ENCODE measurements around the gene TMEM164. TPM values are rescaled to one million over a fixed set of nuclear protein-coding genes. Genes with fewer than 3 reads are reported as not detected.

TMEM164 gene
- total RNA-seq, 3 donors from 2014 or later (not counting 1 experiment from before 2014, with no cell fraction given), result 18.9 to 80.6 (median 30.6) TPM

- Histone ChIP-seq H3K27ac (ENCODE audit: low read length) (no peak overlapping the region), H3K36me3 (ENCODE audit: control insufficient read depth, insufficient read depth, low read length) (no peaks in the 10 kb centered on the region), H3K4me3 (ENCODE audit: low read length) (no peak overlapping the region), H3K9me3 (ENCODE audit: control insufficient read depth, insufficient read depth, low read length) (no peaks in the 10 kb centered on the region), H3K4me1 (ENCODE audit: control insufficient read depth, insufficient read depth, low read length) (no peaks in the 10 kb centered on the region), H3K27me3 (ENCODE audit: control insufficient read depth, insufficient read depth, low read length) (no peaks in the 10 kb centered on the region)
- no peak for TF ChIP-seq CTCF (IDR thresholded peaks at IDR 0.05)
- peaks cover 28 to 31% of the 10 kb centered on the region in 2 donors for H3K4me1 Mint-ChIP-seq
- no CpG with 5 or more reads among the region's 2 CpGs for WGBS (ENCODE audit: insufficient coverage)
- ATAC-seq (peak in 1 of 3 donors; percentile 43), DNase-seq (no peak)
- H3K36me3 Mint-ChIP-seq, result no peaks in the 10 kb centered on the region
- H3K9me3 Mint-ChIP-seq, result no peaks in the 10 kb centered on the region
- H3K4me3 Mint-ChIP-seq, result no peak overlapping the region
- intact Hi-C loops (cut with micrococcal nuclease), result no loop called here
- H3K27ac Mint-ChIP-seq, result no peak overlapping the region
- H3K27me3 Mint-ChIP-seq (ENCODE audit: low read depth in 2 of 2), result no peaks in the 10 kb centered on the region
These were observed 39.1 kb downstream of the TMEM164 start for GRCh38 chrX:110041980-110042379.

DNA sequence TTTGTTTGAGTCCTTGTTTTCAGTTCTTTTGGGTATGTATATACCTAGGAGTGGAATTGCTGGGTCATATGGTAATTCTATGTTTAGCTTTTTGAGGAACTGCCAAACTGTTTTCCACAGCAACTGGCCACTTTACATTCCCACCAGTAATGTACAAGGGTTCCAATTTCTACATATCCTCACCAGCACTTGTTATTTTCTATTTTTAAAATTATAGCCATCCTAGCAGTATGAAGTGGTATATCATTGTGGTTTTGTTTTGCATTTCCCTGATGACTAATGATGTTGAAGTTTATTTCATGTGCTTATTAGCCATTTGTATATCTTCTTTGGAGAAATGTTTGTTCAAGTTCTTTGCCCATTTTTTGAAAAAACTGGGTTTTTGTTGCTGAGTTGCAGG lies 39.6 kb downstream of the TMEM164 start:
- DNase-seq, result no peak
- H3K4me1 ChIP-seq (ENCODE audit: control insufficient read depth, insufficient read depth, low read length), result no peaks in the 10 kb centered on the region
- H3K9me3 ChIP-seq (ENCODE audit: control insufficient read depth, insufficient read depth, low read length), result no peaks in the 10 kb centered on the region
- H3K36me3 ChIP-seq (ENCODE audit: control insufficient read depth, insufficient read depth, low read length), result no peaks in the 10 kb centered on the region
- intact Hi-C loops (cut with micrococcal nuclease), result no loop called here
- no peaks in the 10 kb centered on the region for H3K36me3 Mint-ChIP-seq
- no peaks in the 10 kb centered on the region for H3K9me3 Mint-ChIP-seq
- no peak overlapping the region for H3K27ac ChIP-seq (ENCODE audit: low read length)
- no peaks in the 10 kb centered on the region for H3K27me3 Mint-ChIP-seq (ENCODE audit: low read depth in 2 of 2)
- H3K4me3 Mint-ChIP-seq, result peak overlapping the region; percentile 9
- no peak overlapping the region for H3K27ac Mint-ChIP-seq
- H3K27me3 ChIP-seq (ENCODE audit: control insufficient read depth, insufficient read depth, low read length), result no peaks in the 10 kb centered on the region
- no peak for TF ChIP-seq CTCF (IDR thresholded peaks at IDR 0.05)
- no peak overlapping the region for H3K4me3 ChIP-seq (ENCODE audit: low read length)
- H3K4me1 Mint-ChIP-seq, result peaks cover 29 to 32% of the 10 kb centered on the region in 2 donors
- no peak for ATAC-seq

DNA sequence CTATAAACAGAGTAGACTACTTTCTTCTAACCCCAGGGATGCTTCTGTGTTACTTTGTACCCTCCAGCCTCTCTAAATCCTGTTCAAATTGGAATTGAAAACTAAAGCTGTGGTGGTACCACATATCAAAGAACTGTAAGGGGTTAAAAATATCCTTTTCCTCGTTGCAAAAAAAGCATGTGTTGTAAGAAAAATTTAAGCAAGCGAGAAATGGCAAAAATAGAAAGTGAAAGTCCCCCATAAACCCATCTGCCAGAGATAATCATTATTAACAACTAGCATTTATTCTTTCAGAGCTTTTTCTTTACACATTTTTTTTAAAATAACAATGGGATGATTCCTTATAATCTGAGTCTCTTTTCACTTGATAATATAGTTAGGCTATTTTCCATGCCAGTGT lies 40.6 kb downstream of the TMEM164 start:
- ATAC-seq (no peak), DNase-seq (no peak)
- H3K4me1 ChIP-seq (ENCODE audit: control insufficient read depth, insufficient read depth, low read length), result no peaks in the 10 kb centered on the region
- no peaks in the 10 kb centered on the region for H3K9me3 Mint-ChIP-seq
- no peak overlapping the region for H3K4me3 ChIP-seq (ENCODE audit: low read length)
- no peak for TF ChIP-seq CTCF (IDR thresholded peaks at IDR 0.05)
- H3K27me3 ChIP-seq (ENCODE audit: control insufficient read depth, insufficient read depth, low read length), result no peaks in the 10 kb centered on the region
- H3K27ac Mint-ChIP-seq, result peak overlapping the region in 1 of 2 donors; percentile 40
- no peaks in the 10 kb centered on the region for H3K36me3 Mint-ChIP-seq
- no peaks in the 10 kb centered on the region for H3K36me3 ChIP-seq (ENCODE audit: control insufficient read depth, insufficient read depth, low read length)
- H3K4me1 Mint-ChIP-seq, result peaks cover 32 to 35% of the 10 kb centered on the region in 2 donors
- peak overlapping the region; percentile 26 for H3K4me3 Mint-ChIP-seq
- no CpG with 5 or more reads among the region's 2 CpGs for WGBS (ENCODE audit: insufficient coverage)
- H3K27ac ChIP-seq (ENCODE audit: low read length), result no peak overlapping the region
- H3K9me3 ChIP-seq (ENCODE audit: control insufficient read depth, insufficient read depth, low read length), result no peaks in the 10 kb centered on the region
- intact Hi-C loops (cut with micrococcal nuclease), result no loop called here
- H3K27me3 Mint-ChIP-seq (ENCODE audit: low read depth in 2 of 2), result no peaks in the 10 kb centered on the region
